ENCODE data around the gene ZNF654. TPM values are rescaled to one million over a fixed set of nuclear protein-coding genes. Genes with fewer than 3 reads are reported as not detected.
"Not testable (repeated sequence)": the region's sequence is repeated elsewhere in the genome, so short reads cannot be mapped to it uniquely, and the experiment has no call there.

ZNF654 gene
- total RNA-seq, 1 donor from 2014 or later: 16.5 TPM

DNA sequence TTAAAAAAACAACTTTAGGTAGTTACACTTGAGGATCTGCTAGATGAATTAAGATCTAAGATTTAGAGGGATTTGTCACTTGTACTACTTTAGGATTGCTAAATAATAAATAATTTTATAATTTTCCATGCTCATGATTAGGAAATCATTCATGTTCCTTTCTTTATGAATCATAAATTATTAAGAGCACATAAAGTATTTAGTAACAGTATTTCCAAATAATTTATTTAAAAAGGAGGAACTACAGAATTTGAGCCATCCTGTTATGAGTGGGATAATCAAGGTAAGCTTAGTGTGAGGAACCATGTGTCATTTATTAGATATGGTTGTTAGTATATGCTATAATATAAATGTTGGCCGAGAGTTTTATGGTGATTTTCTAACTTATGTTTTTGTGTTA, 53.2 kb downstream of the ZNF654 start:
- Mint-ChIP-seq H3K27me3 (ENCODE audit: low read depth) (no peaks in the 10 kb centered on the region), H3K27ac (no peak overlapping the region), H3K9me3 (no peaks in the 10 kb centered on the region), H3K36me3 (no peaks in the 10 kb centered on the region), H3K4me3 (no peak overlapping the region), H3K4me1 (no peaks in the 10 kb centered on the region)
- TF ChIP-seq, protein P1, sequence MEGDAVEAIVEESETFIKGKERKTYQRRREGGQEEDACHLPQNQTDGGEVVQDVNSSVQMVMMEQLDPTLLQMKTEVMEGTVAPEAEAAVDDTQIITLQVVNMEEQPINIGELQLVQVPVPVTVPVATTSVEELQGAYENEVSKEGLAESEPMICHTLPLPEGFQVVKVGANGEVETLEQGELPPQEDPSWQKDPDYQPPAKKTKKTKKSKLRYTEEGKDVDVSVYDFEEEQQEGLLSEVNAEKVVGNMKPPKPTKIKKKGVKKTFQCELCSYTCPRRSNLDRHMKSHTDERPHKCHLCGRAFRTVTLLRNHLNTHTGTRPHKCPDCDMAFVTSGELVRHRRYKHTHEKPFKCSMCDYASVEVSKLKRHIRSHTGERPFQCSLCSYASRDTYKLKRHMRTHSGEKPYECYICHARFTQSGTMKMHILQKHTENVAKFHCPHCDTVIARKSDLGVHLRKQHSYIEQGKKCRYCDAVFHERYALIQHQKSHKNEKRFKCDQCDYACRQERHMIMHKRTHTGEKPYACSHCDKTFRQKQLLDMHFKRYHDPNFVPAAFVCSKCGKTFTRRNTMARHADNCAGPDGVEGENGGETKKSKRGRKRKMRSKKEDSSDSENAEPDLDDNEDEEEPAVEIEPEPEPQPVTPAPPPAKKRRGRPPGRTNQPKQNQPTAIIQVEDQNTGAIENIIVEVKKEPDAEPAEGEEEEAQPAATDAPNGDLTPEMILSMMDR (IDR thresholded peaks at IDR 0.05; ENCODE audit: unreplicated experiment): no peak
- no peak for DNase-seq (ENCODE audit: low spot score in 2 of 2, unreplicated experiment in 2 of 2)

DNA sequence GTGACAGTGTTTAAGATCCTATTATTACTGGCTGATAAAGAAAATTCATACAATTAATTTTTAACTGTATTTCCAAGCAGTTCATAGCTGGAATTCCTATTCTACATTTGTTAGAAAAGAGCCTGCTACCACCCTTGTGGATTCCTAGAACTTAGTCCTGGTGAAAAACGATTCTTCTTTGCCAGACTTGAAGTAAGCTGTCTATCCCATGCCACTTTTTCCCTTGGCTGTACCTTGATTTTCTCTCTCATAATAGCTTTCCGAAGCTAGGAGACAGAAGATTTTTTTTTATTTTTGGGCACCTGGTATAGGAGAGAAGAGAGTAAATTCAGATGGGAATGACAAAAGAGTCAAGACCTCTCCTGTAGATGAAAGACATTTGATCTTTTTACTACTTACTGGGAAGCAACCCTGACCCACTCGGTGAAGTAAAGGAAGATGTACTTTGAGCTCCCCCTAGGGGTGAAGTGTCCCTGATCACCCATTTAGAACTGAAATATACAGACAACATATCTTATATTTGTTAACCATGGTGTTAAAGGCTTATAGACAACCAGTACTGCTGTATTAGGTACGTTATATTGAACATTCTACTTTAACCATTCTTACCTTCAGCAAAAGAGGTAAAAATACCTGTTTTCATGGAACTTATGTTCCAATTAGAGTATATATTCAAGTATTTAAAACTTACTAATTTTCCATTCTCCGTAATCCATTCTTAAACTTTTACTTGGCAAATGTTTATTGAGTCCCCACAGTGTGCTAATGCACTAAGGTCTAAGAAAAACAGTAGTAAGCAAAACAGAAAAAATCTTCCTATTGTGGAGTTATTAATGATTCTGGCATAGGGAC, 54.5 kb downstream of the ZNF654 start:
- no peaks in the 10 kb centered on the region for H3K4me1 Mint-ChIP-seq
- peaks cover 5% of the 10 kb centered on the region for H3K36me3 Mint-ChIP-seq
- TF ChIP-seq, protein P1 (IDR thresholded peaks at IDR 0.05; ENCODE audit: unreplicated experiment): peak; percentile 72
- no peak overlapping the region for H3K4me3 Mint-ChIP-seq
- H3K27ac Mint-ChIP-seq: peak overlapping the region; percentile 56
- H3K9me3 Mint-ChIP-seq: peaks cover 4% of the 10 kb centered on the region
- H3K27me3 Mint-ChIP-seq (ENCODE audit: low read depth): no peaks in the 10 kb centered on the region
- no peak for DNase-seq (ENCODE audit: low spot score in 2 of 2, unreplicated experiment in 2 of 2)

DNA sequence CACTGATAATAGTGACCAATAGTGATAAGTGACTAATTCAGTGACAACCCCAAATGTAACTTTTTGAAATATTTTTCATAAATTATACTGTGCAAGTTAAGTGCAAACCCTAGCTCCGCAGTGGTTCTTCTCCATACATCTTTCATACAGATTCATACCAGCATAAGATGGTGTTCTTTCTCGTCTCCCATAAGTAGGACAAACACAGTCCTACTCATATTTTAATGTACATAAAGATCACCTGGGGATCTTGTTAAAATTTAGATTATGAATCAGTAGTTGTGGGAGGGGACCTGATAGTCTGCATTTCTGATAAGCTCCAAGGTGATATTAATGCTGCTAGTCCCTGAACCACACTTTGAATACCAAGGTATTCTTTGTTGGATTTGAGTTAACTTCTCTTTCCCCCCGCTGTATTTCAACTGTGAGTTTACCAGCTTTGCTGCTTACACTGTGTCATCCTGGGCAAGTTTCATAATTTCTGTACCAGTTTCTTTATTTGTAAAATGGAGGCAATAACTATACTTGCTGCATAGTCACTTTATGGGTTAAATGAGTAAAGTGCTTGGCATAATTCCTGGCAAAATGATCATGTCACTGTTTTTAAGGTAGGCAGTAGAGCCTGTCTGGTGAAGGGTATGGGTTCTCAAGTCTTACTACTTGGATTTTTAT, 56.0 kb downstream of the ZNF654 start:
- H3K36me3 Mint-ChIP-seq: peaks cover 5% of the 10 kb centered on the region
- no peaks in the 10 kb centered on the region for H3K4me1 Mint-ChIP-seq
- TF ChIP-seq, protein P1 (IDR thresholded peaks at IDR 0.05; ENCODE audit: unreplicated experiment): no peak
- no peak overlapping the region for H3K4me3 Mint-ChIP-seq
- peaks cover 4% of the 10 kb centered on the region for H3K9me3 Mint-ChIP-seq
- H3K27me3 Mint-ChIP-seq (ENCODE audit: low read depth): no peaks in the 10 kb centered on the region
- no peak overlapping the region for H3K27ac Mint-ChIP-seq
- DNase-seq (ENCODE audit: low spot score in 2 of 2, unreplicated experiment in 2 of 2): no peak

DNA sequence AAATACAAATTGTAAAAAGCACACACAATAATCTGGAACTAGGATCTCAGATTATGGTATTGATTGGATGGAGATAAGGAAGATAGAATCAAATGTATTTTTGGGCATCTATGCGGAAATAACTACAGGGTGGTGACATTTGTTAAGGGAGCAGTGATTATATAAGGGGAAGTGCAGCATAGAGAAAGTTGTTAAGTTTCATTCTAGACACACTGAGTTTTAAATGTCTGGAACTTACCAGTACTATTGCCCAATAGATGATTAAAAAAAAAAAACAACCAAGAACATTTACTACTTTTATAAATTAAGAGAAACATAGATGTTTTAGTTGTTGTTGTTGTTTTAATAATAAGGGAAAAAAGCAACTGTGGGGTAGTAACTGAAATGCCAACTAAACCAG, 58.6 kb downstream of the ZNF654 start:
- Mint-ChIP-seq H3K4me1 (no peaks in the 10 kb centered on the region), H3K9me3 (peaks cover 4% of the 10 kb centered on the region), H3K27me3 (ENCODE audit: low read depth) (no peaks in the 10 kb centered on the region), H3K4me3 (no peak overlapping the region), H3K27ac (no peak overlapping the region), H3K36me3 (peaks cover 5% of the 10 kb centered on the region)
- TF ChIP-seq, protein P1 (IDR thresholded peaks at IDR 0.05; ENCODE audit: unreplicated experiment): no peak
- no peak for DNase-seq (ENCODE audit: low spot score in 2 of 2, unreplicated experiment in 2 of 2)

DNA sequence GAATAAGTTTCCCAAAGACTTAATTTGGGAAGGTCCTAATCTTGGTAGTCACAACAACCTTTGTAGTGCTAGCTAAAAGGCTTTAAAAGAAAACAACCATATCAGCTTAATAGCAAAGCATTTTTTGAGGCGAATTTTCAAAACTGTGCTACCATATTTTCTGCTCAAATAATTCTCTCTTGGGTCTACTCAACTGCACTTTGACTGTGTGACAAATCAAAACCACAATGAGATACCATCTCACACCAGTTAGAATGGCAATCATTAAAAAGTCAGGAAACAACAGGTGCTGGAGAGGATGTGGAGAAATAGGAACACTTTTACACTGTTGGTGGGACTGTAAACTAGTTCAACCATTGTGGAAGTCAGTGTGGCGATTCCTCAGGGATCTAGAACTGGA, 59.5 kb downstream of the ZNF654 start:
- H3K36me3 Mint-ChIP-seq; H3K4me3 Mint-ChIP-seq; H3K9me3 Mint-ChIP-seq; H3K27ac Mint-ChIP-seq; H3K27me3 Mint-ChIP-seq (ENCODE audit: low read depth); DNase-seq (ENCODE audit: low spot score in 2 of 2, unreplicated experiment in 2 of 2); H3K4me1 Mint-ChIP-seq: not testable (repeated sequence)

DNA sequence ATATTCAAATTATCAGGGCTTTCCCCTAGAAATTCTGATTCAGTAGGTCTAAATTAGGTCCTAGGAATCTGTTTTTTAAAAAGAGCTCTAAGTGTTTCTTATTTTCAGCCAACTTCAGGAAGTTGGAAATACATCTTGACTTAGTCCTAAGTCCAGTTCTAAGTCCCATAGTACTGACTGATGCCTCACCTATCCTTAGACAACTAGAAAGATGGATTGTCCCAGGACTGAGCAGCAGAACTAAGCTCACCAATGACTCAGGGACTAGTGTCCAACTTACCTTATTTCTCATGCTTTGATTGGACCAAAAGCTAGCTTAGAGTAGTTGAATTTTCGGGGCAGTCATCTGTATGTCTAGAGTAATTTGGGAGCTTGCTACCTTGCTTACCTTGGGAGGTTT, 64.5 kb downstream of the ZNF654 start:
- Mint-ChIP-seq H3K9me3 (no peaks in the 10 kb centered on the region), H3K4me3 (no peak overlapping the region), H3K27ac (no peak overlapping the region), H3K36me3 (no peaks in the 10 kb centered on the region), H3K27me3 (ENCODE audit: low read depth) (no peaks in the 10 kb centered on the region), H3K4me1 (peaks cover 3% of the 10 kb centered on the region)
- no peak for DNase-seq (ENCODE audit: low spot score in 2 of 2, unreplicated experiment in 2 of 2)
- TF ChIP-seq, protein P1 (IDR thresholded peaks at IDR 0.05; ENCODE audit: unreplicated experiment): no peak
